ENCODE data around the gene ATP6V1D.
"Not testable (repeated sequence)": the region's sequence is repeated elsewhere in the genome, so short reads cannot be mapped to it uniquely, and the experiment has no call there.

The ATP6V1D gene

DNA sequence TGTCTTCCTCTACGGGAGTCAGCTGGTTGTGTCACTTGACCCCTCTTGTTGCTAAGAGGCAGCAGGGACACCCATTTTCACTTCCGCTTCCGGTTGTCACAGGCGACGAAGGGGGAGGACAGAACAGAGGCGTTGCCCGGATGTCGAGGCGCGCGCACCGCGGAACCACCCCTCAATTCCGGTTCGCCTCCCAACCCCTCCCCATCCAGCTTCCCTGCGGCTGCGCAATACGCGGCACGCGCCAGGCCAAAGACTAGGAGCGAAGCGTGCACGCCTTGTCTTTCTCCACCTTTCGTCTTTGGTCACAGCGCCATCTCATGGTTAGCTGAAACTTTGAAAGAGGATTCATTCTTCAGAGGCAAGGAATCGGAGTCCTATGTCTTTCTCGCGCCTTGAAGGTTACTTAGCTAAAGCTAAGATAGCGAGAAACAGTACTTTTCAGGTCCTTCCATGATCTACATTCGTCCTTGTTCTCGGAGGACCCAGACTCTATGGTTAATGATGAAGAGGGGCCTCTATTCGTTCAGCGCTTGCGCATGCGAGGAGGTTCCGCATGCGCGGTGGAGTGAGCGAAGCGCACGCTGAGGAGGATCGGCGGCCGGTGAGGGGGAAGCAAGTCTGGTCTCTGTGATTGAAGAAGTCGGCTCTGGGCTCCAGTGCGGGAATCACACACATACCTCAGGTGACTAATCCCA, at the start of gene ATP6V1D, which contains the start of gene EIF2S1:
TSS of gene ATP6V1D (minus strand) at position 30 of the 695 bp plus-strand sequence. CDS start 106 bp downstream, outside the sequence.
TSS of gene EIF2S1 (plus strand) at position 554 of the 695 bp plus-strand sequence. CDS start 4,440 bp downstream, outside the sequence.
- peak; percentile 48 for DNase-seq

DNA sequence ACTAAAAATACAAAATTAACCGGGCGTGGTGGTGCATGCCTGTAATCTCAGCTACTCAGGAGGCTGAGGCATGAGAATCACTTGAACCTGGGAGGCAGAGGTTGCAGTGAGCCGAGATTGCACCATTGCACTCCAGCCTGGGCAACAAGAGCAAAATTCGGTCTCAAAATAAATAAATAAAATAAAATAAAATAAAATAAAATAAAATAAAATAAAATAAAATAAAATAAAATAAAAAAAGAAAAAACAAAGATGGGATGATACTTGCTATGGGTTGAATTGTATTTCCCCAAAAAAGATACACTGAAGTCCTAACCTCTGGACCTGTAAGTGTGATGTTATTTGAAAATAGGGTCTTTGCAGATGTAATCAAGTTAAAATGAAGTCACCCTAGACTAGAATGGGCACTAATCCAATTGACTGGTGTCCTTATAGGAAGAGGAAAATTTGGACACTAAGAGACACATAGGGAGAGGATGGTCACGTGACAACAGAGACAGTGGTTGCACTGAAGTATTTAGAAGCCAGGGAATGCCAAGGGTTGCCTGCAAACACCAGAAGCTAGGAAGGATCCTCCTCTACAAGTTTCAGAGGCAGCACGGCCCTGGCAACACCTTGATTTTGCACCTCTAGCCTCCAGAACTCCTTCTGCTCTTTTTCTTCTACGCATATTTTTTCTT, 48.7 kb upstream of the ATP6V1D start:
- DNase-seq, result not testable (repeated sequence)

DNA sequence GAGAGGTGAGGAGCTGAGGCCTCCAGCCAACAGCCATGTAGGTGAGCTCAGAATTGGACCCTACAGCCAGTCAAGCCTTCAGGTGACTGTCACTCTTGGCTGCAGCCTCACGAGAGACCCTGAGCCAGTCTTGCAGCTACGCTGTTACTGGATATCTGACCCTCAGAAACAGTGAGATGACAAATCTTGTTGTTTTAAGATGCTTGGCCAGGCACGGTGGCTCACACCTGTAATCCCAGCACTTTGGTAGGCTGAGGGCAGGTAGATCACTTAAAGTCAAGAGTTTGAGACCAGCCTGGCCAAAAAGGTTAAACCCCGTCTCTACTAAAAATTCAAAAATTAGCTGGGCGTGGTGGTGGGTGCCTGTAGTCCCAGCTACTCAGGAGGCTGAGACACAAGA, 46.2 kb upstream of the ATP6V1D start:
- no peak for DNase-seq

DNA sequence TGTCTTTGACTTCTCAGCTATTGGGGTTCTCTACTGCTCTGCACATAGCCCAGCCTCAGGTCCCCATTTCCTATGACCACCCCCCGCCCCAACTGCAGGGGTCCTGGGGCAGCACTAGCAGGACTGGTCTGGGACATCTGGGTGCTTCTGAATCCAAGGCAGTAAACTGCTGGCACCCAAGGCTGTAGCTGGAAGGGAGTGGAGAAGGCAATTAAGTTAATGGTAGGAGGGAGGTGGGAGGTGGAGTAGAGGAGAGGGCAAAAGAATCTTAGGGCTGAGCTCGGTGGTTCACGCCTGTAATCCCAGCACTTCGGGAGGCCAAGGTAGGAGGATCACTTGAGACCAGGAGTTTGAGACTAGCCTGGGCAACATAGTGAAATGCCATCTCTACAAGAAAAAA, 40.8 kb upstream of the ATP6V1D start:
- no peak for DNase-seq

DNA sequence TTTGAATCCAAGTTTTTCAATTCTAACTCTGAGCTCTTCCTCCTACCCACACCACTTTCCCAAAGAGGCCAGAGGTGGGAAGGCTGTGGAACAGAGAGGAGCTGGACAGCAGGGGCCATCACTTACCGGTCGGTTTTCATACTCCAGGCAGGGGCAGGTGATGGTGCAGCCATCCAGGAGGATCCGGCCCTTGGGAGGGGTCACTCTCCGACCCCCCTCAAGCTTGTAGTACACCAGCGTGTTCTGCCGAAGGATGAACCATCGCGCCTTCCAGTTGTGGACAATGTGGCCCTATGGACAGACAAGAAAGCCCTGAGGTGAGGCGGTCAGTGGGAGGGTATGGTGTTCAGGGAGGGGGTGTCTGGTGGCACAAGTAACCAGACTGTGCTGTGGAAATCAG, 37.9 kb upstream of the ATP6V1D start:
- no peak for DNase-seq

- no peak for DNase-seq
These were observed 36.9 kb upstream of the ATP6V1D start for GRCh38 chr14:67396381-67396970.

GRCh38 chr14:67395876-67396189, 36.2 kb upstream of the ATP6V1D start:
- no peak for DNase-seq

DNA sequence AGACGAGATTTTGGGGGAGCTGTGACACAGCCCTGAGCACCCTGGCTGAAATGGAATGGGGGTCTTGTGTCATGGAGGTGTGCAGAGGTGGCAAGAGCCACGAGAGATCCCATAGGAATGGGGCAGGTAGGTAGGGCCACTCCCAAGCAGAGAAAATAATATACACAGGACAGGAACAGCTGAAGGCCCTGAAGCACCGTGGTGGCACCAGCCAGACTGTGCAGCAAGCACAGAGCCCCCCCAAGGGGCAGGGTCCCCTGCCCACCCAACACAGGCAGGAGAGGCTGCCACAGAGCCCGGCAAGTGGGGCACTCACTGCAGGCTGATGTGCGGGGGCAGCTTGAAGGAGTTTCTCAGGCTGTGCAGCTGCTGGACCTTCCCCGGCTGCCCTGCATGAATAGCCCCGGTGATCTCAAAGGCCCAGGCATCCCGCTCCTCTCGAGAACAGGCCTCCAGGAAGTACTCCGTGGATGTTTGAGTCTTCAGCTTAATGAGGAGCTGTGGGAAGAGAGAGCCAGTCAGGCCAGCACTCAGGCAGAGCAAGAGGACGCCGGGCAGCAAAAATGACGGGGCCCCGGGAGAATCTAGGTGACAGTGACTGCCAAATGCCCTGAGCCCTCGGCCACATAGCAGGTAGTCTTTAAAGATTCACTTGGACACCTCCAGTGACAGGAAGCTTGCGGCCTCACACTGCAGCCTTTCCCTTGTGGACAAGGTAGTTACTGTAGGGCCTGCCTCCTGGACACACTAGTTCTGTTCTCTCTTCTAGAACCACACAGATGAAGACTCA, 35.7 kb upstream of the ATP6V1D start:
- no peak for DNase-seq

- no peak for DNase-seq
These were observed 34.1 kb upstream of the ATP6V1D start for GRCh38 chr14:67393689-67394088.

DNA sequence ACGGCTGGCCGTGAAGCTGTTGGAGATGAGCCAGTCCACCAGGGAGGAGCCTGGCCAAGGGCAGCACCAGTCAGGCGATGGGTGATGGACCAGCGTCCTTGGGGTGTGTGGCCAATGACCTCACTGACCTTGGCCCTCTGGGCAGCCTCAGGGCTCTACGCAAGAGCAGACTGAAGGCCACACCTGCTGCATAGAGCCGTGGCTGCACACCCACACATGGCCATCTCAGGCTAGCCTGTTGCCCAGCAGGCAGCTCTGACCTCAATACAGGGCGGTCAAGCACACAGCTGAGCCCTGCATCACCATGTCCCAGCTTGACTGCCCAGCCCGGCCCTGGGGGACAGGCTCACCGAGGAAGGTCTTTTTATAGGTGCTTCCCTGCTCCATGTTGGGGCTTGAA, 33.2 kb upstream of the ATP6V1D start:
- no peak for DNase-seq

- no peak for DNase-seq
These were observed 32.5 kb upstream of the ATP6V1D start for GRCh38 chr14:67392123-67392522.

DNA sequence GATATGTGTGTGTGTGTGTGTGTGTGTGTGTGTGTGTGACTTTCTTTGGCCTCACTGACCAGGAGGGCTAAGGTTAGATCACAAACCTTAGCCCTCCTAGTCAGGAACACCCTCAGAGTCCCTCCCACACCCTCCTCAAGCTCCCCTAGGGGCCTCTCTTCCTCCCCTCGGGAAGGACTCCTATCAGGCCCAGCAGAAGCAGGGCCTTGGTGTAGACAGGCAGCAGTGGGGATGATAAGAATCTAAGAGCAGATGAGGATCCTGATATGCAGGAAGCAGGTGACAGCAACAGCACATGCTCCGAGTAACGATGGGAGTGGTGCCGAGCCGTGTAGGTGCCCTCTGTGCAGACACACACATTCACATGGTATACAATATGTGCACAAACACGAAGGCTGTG, 31.7 kb upstream of the ATP6V1D start:
- DNase-seq, result no peak

- DNase-seq, result no peak
These were observed 30.4 kb upstream of the ATP6V1D start for GRCh38 chr14:67389811-67390534.

GRCh38 chr14:67389275-67389674, 29.7 kb upstream of the ATP6V1D start:
- no peak for DNase-seq

DNA sequence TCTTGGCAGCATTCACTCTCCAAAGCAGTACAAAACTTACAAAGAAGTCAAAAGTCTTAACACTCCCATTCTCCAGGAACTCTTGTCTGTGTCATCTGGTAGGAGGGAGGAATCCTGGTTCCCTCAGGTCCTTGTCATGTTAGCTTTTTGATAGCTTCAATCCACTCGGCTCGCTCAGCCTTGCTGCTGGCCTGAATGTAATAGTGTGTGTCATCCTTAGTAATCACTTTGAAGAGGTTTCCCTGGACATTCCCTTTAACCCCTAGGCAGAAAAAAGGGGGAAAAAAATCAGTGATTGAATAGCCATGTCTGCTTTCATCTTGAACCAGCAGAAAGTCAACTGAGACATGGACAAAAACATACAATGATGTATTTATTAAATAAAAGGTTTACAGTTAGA, 27.6 kb upstream of the ATP6V1D start:
- no peak for DNase-seq

- DNase-seq, result no peak
These were observed 26.0 kb upstream of the ATP6V1D start for GRCh38 chr14:67385618-67386017.

DNA sequence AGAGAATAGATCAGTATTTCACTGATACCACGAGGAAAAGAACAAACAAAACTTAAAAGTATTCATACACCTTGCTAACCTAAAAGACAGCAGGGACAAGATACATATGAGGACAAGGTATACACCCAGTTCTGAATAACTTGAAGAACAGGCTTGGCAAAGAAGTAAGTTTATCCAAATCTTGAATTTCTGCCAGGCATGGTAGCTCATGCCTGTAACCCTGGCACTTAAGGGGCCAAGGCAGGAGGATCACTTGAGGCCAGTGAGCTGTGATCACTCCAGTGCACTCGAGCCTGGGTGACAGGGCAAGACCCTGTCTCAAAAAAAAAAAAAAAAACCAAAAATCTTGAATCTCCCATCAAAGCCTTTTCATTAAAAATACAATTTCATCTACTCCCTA, 25.5 kb upstream of the ATP6V1D start:
- no peak for DNase-seq

GRCh38 chr14:67377916-67378315, 18.3 kb upstream of the ATP6V1D start:
- no peak for DNase-seq

DNA sequence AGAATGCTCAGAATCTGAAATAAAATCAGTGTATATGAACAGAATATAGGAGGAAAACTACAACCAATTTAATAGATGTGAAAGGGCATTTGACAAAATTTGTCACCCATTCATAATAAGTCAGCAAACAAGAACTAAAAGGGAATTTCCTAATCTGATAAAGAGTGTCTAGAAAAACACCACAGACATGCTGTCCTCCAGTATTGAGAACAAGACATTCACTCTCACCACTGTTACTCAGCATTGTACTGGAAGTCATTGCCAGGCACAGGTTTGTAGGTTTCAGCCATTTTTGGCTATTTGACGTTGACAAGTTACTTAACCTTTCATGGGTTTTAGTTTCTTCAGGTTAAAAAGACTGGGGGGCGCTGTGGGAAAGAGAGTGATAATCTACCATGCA, 13.7 kb upstream of the ATP6V1D start:
- no peak for DNase-seq

DNA sequence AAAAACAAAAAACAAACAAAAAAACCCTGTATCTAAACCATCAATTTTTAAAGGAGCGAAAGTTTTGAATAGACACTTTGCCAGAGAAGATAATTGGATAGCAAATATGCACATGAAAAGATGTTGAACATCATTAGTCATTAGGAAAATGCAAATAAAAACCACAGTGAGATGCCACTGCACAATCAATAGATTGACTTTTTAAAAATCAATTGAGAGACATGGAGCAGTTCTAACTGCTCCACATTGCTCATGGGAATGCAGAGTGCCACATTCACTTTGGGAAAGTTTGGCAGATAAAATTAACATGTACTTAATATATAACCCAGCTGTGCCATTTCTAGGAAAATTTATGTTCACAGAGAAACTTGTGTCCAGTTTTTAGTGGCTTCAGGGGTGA, 13.2 kb upstream of the ATP6V1D start:
- DNase-seq, result no peak

GRCh38 chr14:67371247-67372148, 11.9 kb upstream of the ATP6V1D start:
- DNase-seq, result no peak

- no peak for DNase-seq
These were observed 11.2 kb upstream of the ATP6V1D start for GRCh38 chr14:67370830-67371229.
